ENCODE results near the gene SPNS2. TPM values are rescaled to one million over a fixed set of nuclear protein-coding genes. Genes with fewer than 3 reads are reported as not detected.

Gene SPNS2
- total RNA-seq, 1 donor from 2014 or later, result 4.3 TPM

DNA sequence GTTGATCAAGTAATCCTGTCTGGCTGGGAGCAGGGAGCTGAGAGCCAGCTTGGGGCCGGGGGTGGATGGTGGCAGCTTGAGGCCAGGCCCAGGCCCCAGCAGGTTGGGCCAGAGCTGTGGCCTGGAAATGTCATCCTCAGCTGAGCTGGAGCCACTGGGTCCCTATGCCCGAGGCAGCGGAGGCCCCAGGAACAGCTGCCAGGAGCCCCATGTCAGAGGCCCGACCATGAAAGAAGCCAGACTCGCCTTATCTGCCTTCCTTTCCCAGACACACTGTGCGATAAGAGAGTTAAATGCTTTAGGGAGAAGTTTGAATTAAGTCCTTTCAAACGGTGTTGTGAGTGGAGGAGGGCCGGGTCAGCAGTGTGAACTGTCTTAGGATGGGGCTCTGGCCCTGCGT, 89.1 kb downstream of the SPNS2 start:
- TF ChIP-seq, protein P1, sequence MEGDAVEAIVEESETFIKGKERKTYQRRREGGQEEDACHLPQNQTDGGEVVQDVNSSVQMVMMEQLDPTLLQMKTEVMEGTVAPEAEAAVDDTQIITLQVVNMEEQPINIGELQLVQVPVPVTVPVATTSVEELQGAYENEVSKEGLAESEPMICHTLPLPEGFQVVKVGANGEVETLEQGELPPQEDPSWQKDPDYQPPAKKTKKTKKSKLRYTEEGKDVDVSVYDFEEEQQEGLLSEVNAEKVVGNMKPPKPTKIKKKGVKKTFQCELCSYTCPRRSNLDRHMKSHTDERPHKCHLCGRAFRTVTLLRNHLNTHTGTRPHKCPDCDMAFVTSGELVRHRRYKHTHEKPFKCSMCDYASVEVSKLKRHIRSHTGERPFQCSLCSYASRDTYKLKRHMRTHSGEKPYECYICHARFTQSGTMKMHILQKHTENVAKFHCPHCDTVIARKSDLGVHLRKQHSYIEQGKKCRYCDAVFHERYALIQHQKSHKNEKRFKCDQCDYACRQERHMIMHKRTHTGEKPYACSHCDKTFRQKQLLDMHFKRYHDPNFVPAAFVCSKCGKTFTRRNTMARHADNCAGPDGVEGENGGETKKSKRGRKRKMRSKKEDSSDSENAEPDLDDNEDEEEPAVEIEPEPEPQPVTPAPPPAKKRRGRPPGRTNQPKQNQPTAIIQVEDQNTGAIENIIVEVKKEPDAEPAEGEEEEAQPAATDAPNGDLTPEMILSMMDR (conservative IDR thresholded peaks at IDR 0.05), result no peak
- Mint-ChIP-seq H3K27me3 (ENCODE audit: low read depth) (peaks cover 44% of the 10 kb centered on the region), H3K36me3 (ENCODE audit: low read depth) (no peaks in the 10 kb centered on the region), H3K27ac (ENCODE audit: unreplicated experiment) (no peak overlapping the region), H3K9me3 (no peaks in the 10 kb centered on the region), H3K4me3 (no peak overlapping the region), H3K4me1 (peaks cover 11% of the 10 kb centered on the region)
- no peak for DNase-seq (ENCODE audit: low read depth, low spot score)

DNA sequence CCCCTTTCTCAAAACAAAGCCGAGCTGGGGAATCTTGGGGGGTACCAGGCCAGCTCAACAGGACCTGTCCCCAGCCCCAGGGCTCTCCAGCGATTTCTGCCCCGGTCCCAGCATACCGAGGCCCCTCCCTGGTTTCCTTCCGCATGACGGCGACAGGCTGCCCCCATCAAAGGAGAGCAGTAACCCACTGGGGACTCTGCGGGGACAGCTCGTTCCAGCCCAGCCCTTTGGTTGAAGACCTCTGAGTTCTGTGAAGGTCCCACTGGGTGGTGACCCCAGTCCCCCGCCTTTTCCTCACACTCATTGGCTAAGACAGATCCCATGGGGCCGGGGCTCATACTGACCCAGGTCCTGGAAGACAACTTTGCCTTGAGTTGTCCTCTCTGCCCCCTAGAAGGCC, 89.7 kb downstream of the SPNS2 start:
- Mint-ChIP-seq H3K9me3 (no peaks in the 10 kb centered on the region), H3K27me3 (ENCODE audit: low read depth) (peaks cover 39% of the 10 kb centered on the region), H3K36me3 (ENCODE audit: low read depth) (no peaks in the 10 kb centered on the region), H3K4me3 (no peak overlapping the region), H3K4me1 (peaks cover 7% of the 10 kb centered on the region), H3K27ac (ENCODE audit: unreplicated experiment) (no peak overlapping the region)
- DNase-seq (ENCODE audit: low read depth, low spot score), result no peak
- TF ChIP-seq, protein P1 (conservative IDR thresholded peaks at IDR 0.05), result no peak

Other genes with a start within 250 kb of the SPNS2 start
- 73.5 and 78.1 TPM in 2 replicates for gene ANKFY1, start 234.9 kb upstream of the SPNS2 start, total RNA-seq
- 98.5 and 119 TPM in 2 replicates for gene UBE2G1, start 132.2 kb upstream of the SPNS2 start, total RNA-seq
- gene SPNS3, start 64.9 kb upstream of the SPNS2 start, total RNA-seq, result not detected in 2 replicates
- 67.0 and 69.3 TPM in 2 replicates for gene MYBBP1A, start 56.5 kb downstream of the SPNS2 start, total RNA-seq
- not detected in 2 replicates for gene GGT6, start 61.7 kb downstream of the SPNS2 start, total RNA-seq
- gene SMTNL2, start 85.6 kb downstream of the SPNS2 start, total RNA-seq, result 1.1 and 1.4 TPM in 2 replicates
- gene ALOX15, start 142.8 kb downstream of the SPNS2 start, total RNA-seq, result 0.33 and 0.41 TPM in 2 replicates
- 102 and 107 TPM in 2 replicates for gene PELP1, start 205.3 kb downstream of the SPNS2 start, total RNA-seq
- 66.7 and 73.4 TPM in 2 replicates for gene ARRB2, start 211.8 kb downstream of the SPNS2 start, total RNA-seq
- 18.6 and 19.5 TPM in 2 replicates for gene MED11, start 232.5 kb downstream of the SPNS2 start, total RNA-seq
- not detected in 2 replicates for gene ZMYND15, start 241.0 kb downstream of the SPNS2 start, total RNA-seq
- not detected in 2 replicates for gene CXCL16, start 241.0 kb downstream of the SPNS2 start, total RNA-seq

Measured in neural crest cell (in vitro differentiated cells).